ENCODE results near the gene NPFF. TPM values are rescaled to one million over a fixed set of nuclear protein-coding genes. Genes with fewer than 3 reads are reported as not detected.
A peak's percentile ranks its signal among the peaks of the same experiment; 100 is the strongest.

The NPFF gene
- total RNA-seq, 2 donors from 2014 or later: not detected

DNA sequence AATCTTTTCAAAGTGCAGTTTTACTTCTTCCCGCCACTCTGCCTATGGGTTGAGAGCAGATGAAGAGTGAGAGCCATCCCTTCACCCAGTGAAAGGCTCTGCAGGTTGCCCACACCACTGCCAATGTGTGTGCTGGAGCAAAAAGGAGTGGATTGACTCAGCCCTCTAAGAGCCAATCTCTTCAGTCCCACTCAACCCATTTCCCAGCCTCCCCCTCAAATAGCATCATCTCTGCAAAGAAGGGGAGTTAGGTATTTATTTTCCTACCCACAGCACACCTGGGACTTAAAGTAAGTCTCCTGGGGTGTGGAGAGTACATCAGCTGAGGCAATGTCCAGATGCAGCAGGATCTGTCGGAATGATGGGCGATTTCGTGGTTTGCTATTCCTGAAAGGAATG is 23.3 kb downstream of the NPFF start:
- Mint-ChIP-seq H3K27me3 (ENCODE audit: insufficient read depth) (no peaks in the 10 kb centered on the region), H3K27ac (peak overlapping the region; percentile 83), H3K9me3 (no peaks in the 10 kb centered on the region), H3K4me3 (no peak overlapping the region), H3K36me3 (ENCODE audit: low read depth) (peaks cover 59% of the 10 kb centered on the region), H3K4me1 (peaks cover 31% of the 10 kb centered on the region)
- Histone ChIP-seq H3K4me1 (ENCODE audit: control insufficient read depth, insufficient read depth, low read length) (peaks cover 23% of the 10 kb centered on the region), H3K36me3 (ENCODE audit: control insufficient read depth, insufficient read depth, low read length) (peaks cover 79% of the 10 kb centered on the region), H3K27me3 (ENCODE audit: control insufficient read depth, insufficient read depth, low read length, poor library complexity, severe bottlenecking) (no peaks in the 10 kb centered on the region), H3K9me3 (ENCODE audit: control insufficient read depth, low read length) (no peaks in the 10 kb centered on the region), H3K4me3 (ENCODE audit: low read length) (no peak overlapping the region), H3K27ac (ENCODE audit: low read depth, low read length) (no peak overlapping the region), H3K9ac (ENCODE audit: extremely low read depth, low read length, poor library complexity, severe bottlenecking) (no peak overlapping the region)
- WGBS, 2 experiments (ENCODE audit: insufficient coverage in 1 of 2, insufficient read length in 1 of 2): 88 to 93% methylated on average over 4 of the region's 4 CpGs
- TF ChIP-seq, protein P1, sequence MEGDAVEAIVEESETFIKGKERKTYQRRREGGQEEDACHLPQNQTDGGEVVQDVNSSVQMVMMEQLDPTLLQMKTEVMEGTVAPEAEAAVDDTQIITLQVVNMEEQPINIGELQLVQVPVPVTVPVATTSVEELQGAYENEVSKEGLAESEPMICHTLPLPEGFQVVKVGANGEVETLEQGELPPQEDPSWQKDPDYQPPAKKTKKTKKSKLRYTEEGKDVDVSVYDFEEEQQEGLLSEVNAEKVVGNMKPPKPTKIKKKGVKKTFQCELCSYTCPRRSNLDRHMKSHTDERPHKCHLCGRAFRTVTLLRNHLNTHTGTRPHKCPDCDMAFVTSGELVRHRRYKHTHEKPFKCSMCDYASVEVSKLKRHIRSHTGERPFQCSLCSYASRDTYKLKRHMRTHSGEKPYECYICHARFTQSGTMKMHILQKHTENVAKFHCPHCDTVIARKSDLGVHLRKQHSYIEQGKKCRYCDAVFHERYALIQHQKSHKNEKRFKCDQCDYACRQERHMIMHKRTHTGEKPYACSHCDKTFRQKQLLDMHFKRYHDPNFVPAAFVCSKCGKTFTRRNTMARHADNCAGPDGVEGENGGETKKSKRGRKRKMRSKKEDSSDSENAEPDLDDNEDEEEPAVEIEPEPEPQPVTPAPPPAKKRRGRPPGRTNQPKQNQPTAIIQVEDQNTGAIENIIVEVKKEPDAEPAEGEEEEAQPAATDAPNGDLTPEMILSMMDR (conservative IDR thresholded peaks at IDR 0.05): no peak
- DNase-seq: no peak

DNA sequence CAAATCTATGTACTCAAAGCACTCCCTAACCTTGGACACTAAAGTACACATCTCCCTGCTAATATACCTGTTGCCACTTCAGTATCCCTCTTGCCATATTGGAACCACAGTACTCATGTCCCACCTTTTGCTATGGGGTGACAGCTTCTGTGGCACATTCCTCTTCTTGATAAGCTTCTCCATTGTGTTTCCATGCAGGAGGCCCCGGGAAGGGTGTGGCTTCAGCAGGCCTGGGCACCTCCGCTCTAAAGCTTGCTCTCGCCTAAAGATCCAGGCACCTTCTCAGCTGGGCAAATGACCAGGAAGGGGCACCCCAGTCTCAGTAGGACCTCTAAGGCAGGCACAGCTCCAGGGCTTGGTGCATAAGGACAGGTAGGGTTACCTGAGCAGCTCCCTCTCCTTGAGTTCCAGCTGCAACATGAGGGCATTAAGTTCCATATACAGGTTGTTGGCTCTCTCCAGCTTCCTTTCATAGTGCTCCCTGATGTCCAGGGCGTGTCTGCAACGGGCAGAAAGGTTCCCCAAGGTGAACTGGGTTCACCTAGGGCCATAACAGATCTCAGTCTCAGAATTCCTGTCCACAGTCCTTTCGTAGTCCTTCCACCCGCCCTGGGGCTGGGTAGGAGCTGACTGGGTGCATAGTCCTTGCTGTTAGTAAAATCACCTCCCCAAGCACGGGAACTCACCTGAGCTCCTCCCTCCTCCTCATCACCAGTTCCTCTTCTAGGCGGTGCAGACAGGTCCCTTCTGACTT is 23.9 kb downstream of the NPFF start:
- Histone ChIP-seq H3K9ac (ENCODE audit: extremely low read depth, low read length, poor library complexity, severe bottlenecking) (no peak overlapping the region), H3K4me3 (ENCODE audit: low read length) (no peak overlapping the region), H3K36me3 (ENCODE audit: control insufficient read depth, insufficient read depth, low read length) (peaks cover 85% of the 10 kb centered on the region), H3K27me3 (ENCODE audit: control insufficient read depth, insufficient read depth, low read length, poor library complexity, severe bottlenecking) (no peaks in the 10 kb centered on the region), H3K9me3 (ENCODE audit: control insufficient read depth, low read length) (no peaks in the 10 kb centered on the region), H3K4me1 (ENCODE audit: control insufficient read depth, insufficient read depth, low read length) (peaks cover 25% of the 10 kb centered on the region), H3K27ac (ENCODE audit: low read depth, low read length) (no peak overlapping the region)
- 81 to 89% methylated on average over 5 to 9 of the region's 9 CpGs for WGBS, 2 experiments (ENCODE audit: insufficient coverage in 1 of 2, insufficient read length in 1 of 2)
- Mint-ChIP-seq H3K9me3 (no peaks in the 10 kb centered on the region), H3K27ac (peak overlapping the region; percentile 83), H3K4me1 (peaks cover 31% of the 10 kb centered on the region), H3K4me3 (no peak overlapping the region), H3K27me3 (ENCODE audit: insufficient read depth) (no peaks in the 10 kb centered on the region), H3K36me3 (ENCODE audit: low read depth) (peaks cover 64% of the 10 kb centered on the region)
- peak; percentile 89 for DNase-seq
- TF ChIP-seq, protein P1 (conservative IDR thresholded peaks at IDR 0.05): no peak

DNA sequence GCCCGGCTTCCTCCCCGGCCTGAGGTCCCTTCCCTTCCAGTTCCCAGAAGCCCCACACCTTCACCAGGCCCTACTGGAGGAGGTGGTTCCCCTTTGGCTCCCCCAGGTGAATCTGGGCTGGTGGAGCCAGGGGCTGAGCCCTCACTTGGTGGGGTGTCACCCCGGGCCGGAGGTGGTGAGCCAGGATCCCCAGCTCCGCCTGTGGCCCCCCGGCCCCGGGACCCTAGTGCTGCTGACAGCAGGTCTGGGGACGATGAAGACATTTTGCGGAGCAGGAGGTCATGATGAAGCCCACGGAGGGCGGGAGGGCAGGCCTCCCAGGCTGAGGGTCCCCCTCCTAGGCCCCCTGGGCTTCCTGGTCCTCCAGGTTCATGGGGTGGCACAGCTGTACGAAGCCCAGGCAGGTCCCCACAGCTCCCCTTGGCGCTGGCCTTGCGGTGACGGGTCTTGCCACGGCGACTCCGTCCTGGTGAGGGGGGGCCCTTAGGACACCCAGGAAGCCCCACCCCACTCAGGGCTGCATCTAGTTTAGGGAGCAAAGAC is 24.6 kb downstream of the NPFF start:
- no peaks in the 10 kb centered on the region for H3K27me3 Mint-ChIP-seq (ENCODE audit: insufficient read depth)
- Histone ChIP-seq H3K9me3 (ENCODE audit: control insufficient read depth, low read length) (no peaks in the 10 kb centered on the region), H3K27ac (ENCODE audit: low read depth, low read length) (no peak overlapping the region), H3K36me3 (ENCODE audit: control insufficient read depth, insufficient read depth, low read length) (peaks cover 92% of the 10 kb centered on the region), H3K4me1 (ENCODE audit: control insufficient read depth, insufficient read depth, low read length) (peaks cover 25% of the 10 kb centered on the region), H3K9ac (ENCODE audit: extremely low read depth, low read length, poor library complexity, severe bottlenecking) (no peak overlapping the region), H3K27me3 (ENCODE audit: control insufficient read depth, insufficient read depth, low read length, poor library complexity, severe bottlenecking) (no peaks in the 10 kb centered on the region), H3K4me3 (ENCODE audit: low read length) (no peak overlapping the region)
- TF ChIP-seq, protein P1 (conservative IDR thresholded peaks at IDR 0.05): no peak
- WGBS, 2 experiments (ENCODE audit: insufficient coverage in 1 of 2, insufficient read length in 1 of 2): 93 to 97% methylated on average over 18 of the region's 18 CpGs
- no peak overlapping the region for H3K4me3 Mint-ChIP-seq
- peaks cover 69% of the 10 kb centered on the region for H3K36me3 Mint-ChIP-seq (ENCODE audit: low read depth)
- peak overlapping the region; percentile 83 for H3K27ac Mint-ChIP-seq
- no peaks in the 10 kb centered on the region for H3K9me3 Mint-ChIP-seq
- peak; percentile 71 for DNase-seq
- H3K4me1 Mint-ChIP-seq: peaks cover 31% of the 10 kb centered on the region

Measured in endodermal cell (in vitro differentiated cells).